ENCODE data around the gene SHISA6.

GRCh38 chr17:11601661-11602060, 360.6 kb downstream of the SHISA6 start:
- no peak for TF ChIP-seq CTCF (IDR thresholded peaks at IDR 0.05)
- TF ChIP-seq POLR2A (IDR thresholded peaks at IDR 0.05): no peak

Data from heart left ventricle (tissue), 13 donors.